IMR-90 (cell line): ENCODE results near the gene PACS1.

Experiments
- CHD1 ChIP-seq: IDR thresholded peaks from 2 replicates; pipeline ENCODE4 v1.6.1; 2012; ENCODE audit warnings: low read depth, low read length, improper control_type of control experiment
- FOS ChIP-seq: fragments of 150-350 bp; IDR thresholded peaks from 2 replicates; pipeline ENCODE4 v1.6.1; 2016; ENCODE audit warnings: low read depth, low read length
- MAFK ChIP-seq: IDR thresholded peaks from 2 replicates; pipeline ENCODE4 v1.6.1; 2012; ENCODE audit warnings: low read depth, low read length, improper control_type of control experiment
- MAZ ChIP-seq: IDR thresholded peaks from 2 replicates; pipeline ENCODE4 v1.6.1; 2012; ENCODE audit warnings: low read depth, mild to moderate bottlenecking, low read length, improper control_type of control experiment, moderate library complexity, borderline replicate concordance
- POLR2A ChIP-seq: IDR thresholded peaks from 2 replicates; pipeline ENCODE4 v1.6.1; 2012; ENCODE audit warnings: mild to moderate bottlenecking, low read depth, low read length
- RCOR1 ChIP-seq: IDR thresholded peaks from 2 replicates; pipeline ENCODE4 v1.6.1; 2012; ENCODE audit warnings: mild to moderate bottlenecking, low read length, improper control_type of control experiment; ENCODE audit not compliant: insufficient replicate concordance
- RFX5 ChIP-seq: IDR thresholded peaks from 2 replicates; pipeline ENCODE4 v1.8.0; 2012; ENCODE audit warnings: low read depth, mild to moderate bottlenecking, low read length, moderate library complexity
- TF ChIP-seq, protein P1 (sequence below): conservative IDR thresholded peaks from 2 replicates; pipeline ENCODE4 v1.5.1; 2012; ENCODE audit warnings: mild to moderate bottlenecking, low read depth, low read length, improper control_type of control experiment

DNA sequence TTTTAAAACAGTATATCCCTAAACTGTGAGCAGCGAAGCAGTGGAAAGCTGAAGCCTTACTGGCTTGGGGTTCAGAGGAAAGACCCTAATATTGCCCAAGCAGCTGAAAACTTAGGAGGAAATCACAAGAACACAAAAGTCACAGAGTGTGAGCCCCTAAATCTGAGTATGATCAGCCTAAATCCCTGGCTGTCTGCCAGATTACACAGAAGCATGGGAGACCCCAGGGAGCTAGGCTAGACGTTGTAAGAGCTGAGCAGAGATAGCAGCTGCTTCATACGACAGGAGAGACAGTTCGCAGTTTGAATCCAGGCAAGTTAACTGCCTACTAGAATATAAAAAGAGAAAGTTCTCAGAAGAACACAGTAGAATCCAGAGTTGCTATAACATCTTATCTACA is 81.2 kb downstream of the PACS1 start:
- TF ChIP-seq, protein P1, sequence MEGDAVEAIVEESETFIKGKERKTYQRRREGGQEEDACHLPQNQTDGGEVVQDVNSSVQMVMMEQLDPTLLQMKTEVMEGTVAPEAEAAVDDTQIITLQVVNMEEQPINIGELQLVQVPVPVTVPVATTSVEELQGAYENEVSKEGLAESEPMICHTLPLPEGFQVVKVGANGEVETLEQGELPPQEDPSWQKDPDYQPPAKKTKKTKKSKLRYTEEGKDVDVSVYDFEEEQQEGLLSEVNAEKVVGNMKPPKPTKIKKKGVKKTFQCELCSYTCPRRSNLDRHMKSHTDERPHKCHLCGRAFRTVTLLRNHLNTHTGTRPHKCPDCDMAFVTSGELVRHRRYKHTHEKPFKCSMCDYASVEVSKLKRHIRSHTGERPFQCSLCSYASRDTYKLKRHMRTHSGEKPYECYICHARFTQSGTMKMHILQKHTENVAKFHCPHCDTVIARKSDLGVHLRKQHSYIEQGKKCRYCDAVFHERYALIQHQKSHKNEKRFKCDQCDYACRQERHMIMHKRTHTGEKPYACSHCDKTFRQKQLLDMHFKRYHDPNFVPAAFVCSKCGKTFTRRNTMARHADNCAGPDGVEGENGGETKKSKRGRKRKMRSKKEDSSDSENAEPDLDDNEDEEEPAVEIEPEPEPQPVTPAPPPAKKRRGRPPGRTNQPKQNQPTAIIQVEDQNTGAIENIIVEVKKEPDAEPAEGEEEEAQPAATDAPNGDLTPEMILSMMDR = no peak
- TF ChIP-seq CHD1 = no peak
- no peak for TF ChIP-seq FOS
- no peak for TF ChIP-seq MAZ
- no peak for TF ChIP-seq RCOR1
- TF ChIP-seq POLR2A = no peak
- no peak for TF ChIP-seq MAFK
- TF ChIP-seq RFX5 = no peak
